ENCODE data around the gene TAGLN2.

The TAGLN2 gene

GRCh38 chr1:159927211-159927848 is 2.0 kb upstream of the TAGLN2 start:
- TF ChIP-seq, protein P1, sequence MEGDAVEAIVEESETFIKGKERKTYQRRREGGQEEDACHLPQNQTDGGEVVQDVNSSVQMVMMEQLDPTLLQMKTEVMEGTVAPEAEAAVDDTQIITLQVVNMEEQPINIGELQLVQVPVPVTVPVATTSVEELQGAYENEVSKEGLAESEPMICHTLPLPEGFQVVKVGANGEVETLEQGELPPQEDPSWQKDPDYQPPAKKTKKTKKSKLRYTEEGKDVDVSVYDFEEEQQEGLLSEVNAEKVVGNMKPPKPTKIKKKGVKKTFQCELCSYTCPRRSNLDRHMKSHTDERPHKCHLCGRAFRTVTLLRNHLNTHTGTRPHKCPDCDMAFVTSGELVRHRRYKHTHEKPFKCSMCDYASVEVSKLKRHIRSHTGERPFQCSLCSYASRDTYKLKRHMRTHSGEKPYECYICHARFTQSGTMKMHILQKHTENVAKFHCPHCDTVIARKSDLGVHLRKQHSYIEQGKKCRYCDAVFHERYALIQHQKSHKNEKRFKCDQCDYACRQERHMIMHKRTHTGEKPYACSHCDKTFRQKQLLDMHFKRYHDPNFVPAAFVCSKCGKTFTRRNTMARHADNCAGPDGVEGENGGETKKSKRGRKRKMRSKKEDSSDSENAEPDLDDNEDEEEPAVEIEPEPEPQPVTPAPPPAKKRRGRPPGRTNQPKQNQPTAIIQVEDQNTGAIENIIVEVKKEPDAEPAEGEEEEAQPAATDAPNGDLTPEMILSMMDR (IDR thresholded peaks at IDR 0.05; ENCODE audit: control insufficient read depth, extremely low read depth, insufficient read depth) = no peak
- no peak for DNase-seq (ENCODE audit: low read depth)
- no peak overlapping the region for H3K4me3 ChIP-seq (ENCODE audit: low read depth, low read length)

- H3K4me3 ChIP-seq (ENCODE audit: low read depth, low read length) = peak overlapping the region; percentile 95
- TF ChIP-seq, protein P1 (IDR thresholded peaks at IDR 0.05; ENCODE audit: control insufficient read depth, extremely low read depth, insufficient read depth) = no peak
- no peak for DNase-seq (ENCODE audit: low read depth)
These were observed 392 bp upstream of the TAGLN2 start for GRCh38 chr1:159925719-159926078.

DNA sequence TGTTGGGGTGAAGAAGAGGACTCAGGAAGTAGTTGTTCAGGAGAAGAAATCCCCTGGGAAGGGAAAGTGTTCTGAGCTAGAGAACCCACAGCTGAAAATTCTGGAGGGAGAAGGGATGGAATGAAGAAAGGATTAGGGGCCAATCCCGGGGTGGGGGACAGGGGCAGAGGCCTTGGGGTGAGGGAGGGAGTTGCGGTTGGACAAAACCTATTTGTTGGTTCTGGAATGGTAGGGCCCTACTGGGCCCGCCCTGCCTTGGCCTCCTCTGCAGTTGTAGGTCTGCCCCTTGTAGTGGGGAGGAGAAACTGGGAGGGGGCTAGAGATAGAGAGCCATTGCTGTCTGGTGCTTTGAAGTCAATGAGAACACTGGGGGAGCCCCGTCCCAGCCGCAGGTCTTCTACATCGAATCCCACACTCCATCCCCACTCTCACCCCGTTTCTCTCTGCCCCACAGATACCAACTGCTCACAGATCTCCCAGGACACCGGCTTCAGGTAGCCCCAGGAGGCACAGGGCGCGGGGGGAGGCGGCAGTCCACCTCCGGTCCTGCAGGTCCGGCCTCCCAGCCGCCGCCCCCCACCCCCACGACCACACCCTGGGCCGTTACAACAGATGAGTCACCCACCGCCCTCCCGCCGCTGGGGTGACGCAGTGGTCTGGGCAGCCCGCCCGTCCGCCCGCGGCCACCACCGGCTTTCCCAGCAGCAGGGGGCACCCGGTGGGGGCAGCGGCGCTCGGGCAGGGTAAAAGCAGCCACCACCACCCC is 1.1 kb downstream of the TAGLN2 start:
- peak overlapping the region; percentile 95 for H3K4me3 ChIP-seq (ENCODE audit: low read depth, low read length)
- TF ChIP-seq, protein P1 (IDR thresholded peaks at IDR 0.05; ENCODE audit: control insufficient read depth, extremely low read depth, insufficient read depth) = no peak
- DNase-seq (ENCODE audit: low read depth) = no peak

DNA sequence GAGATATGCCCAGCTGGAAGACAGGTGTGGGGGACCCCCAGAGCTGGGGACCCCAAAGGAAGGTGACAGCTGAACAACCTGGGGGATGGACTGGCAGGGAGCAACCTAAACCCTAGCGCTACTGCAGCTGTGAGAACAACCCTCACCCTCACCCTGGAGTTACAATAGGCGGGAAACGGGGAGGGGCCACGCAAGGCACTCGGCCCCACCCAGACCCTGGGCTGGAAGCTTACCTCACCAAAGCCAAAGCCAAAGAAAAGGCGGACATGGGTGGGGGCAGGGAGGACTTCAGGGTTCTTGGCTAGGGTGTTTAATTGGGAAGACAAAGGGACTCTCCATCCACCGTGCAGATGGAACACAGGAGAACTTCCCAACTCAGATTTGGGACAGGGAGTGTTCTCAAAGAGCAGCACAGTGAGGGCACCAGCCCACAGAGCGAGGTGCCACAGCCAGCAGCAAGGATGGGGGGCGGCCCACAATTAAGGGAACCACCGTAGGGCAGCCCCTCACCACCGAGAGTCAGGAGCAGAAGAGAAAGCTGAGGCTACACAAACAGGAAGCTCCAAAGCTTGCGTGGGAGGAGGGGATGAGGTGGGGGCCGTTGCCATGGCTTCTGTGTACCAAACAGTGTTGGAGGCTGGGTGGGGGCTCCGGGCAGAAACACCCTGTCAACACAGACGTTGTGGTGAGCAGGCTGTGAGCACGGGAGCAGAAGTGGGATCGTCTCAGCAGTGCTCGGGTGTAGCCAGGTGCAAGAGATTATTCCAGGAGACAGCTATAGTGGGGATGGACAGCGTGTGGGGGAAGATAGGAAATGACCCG is 1.9 kb downstream of the TAGLN2 start:
- DNase-seq (ENCODE audit: low read depth) = no peak
- H3K4me3 ChIP-seq (ENCODE audit: low read depth, low read length) = peak overlapping the region; percentile 95
- TF ChIP-seq, protein P1 (IDR thresholded peaks at IDR 0.05; ENCODE audit: control insufficient read depth, extremely low read depth, insufficient read depth) = no peak

GRCh38 chr1:159922511-159923202 is 2.6 kb downstream of the TAGLN2 start:
- H3K4me3 ChIP-seq (ENCODE audit: low read depth, low read length) = no peak overlapping the region
- DNase-seq (ENCODE audit: low read depth) = no peak
- TF ChIP-seq, protein P1 (IDR thresholded peaks at IDR 0.05; ENCODE audit: control insufficient read depth, extremely low read depth, insufficient read depth) = no peak

DNA sequence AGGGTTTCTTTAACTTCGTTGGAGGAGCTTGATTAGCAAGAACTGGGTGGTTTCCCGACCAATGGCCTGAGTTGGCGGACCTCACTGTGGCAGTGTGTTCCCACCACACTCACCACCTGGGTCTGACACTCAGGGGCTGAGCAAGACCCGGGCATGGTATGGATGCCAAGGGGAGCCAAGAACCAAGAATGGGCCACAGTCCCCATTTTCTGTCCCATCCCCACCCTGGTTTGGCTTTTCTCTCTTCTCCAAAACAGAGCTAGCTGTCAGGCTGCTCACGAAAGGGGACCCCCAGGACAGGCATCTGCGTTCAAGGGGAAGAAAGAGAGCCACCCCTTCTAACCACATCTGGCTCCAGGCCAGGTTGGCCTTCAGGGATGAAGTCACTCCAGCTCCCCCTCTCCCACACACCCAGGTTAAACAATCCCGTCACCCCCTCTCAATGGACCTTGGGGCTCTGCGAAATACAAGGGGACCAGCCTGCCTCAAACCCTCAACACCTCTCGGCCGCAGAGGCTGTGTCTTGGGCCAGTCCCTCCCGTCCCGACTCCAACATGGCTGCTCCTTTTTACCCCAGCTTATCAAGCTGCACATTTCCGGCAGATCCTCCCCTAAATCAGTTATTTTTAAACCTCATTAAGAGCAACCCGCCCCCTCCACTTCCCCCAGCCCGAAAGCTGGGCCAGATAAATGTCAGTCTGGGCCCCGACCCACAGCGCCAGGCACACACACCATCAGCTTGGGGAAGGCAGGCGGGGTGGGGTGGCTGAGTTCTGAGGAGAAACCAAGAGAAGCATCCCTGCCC is 3.4 kb downstream of the TAGLN2 start:
- H3K4me3 ChIP-seq (ENCODE audit: low read depth, low read length) = no peak overlapping the region
- TF ChIP-seq, protein P1 (IDR thresholded peaks at IDR 0.05; ENCODE audit: control insufficient read depth, extremely low read depth, insufficient read depth) = no peak
- no peak for DNase-seq (ENCODE audit: low read depth)
